Hematopoietic multipotent progenitor cell (in vitro differentiated cells): Measurements from ENCODE around the gene PADI1. TPM values are rescaled to one million over a fixed set of nuclear protein-coding genes. Genes with fewer than 3 reads are reported as not detected.
A peak's percentile ranks its signal among the peaks of the same experiment; 100 is the strongest.

Experiments used
- DNase-seq, 3 donors: peaks; one replicate each; pipeline ENCODE4 v3.0.0-alpha.2; 2011 to 2015; ENCODE audit warnings: low read depth in 2 of 3, low spot score in 2 of 3
- small RNA-seq: library from RNA; depleted of rRNA; stranded (forward); fragments of <200 nt; gene quantifications from one replicate; pipeline ENCODE3, GENCODE V24; 2012
- total RNA-seq: library from RNA; depleted of rRNA; stranded (reverse); fragments of >200 nt; gene quantifications from one replicate; pipeline ENCODE4 v1.2.3, GENCODE V29; 2012

The PADI1 gene
- total RNA-seq, 1 donor: not detected

DNA sequence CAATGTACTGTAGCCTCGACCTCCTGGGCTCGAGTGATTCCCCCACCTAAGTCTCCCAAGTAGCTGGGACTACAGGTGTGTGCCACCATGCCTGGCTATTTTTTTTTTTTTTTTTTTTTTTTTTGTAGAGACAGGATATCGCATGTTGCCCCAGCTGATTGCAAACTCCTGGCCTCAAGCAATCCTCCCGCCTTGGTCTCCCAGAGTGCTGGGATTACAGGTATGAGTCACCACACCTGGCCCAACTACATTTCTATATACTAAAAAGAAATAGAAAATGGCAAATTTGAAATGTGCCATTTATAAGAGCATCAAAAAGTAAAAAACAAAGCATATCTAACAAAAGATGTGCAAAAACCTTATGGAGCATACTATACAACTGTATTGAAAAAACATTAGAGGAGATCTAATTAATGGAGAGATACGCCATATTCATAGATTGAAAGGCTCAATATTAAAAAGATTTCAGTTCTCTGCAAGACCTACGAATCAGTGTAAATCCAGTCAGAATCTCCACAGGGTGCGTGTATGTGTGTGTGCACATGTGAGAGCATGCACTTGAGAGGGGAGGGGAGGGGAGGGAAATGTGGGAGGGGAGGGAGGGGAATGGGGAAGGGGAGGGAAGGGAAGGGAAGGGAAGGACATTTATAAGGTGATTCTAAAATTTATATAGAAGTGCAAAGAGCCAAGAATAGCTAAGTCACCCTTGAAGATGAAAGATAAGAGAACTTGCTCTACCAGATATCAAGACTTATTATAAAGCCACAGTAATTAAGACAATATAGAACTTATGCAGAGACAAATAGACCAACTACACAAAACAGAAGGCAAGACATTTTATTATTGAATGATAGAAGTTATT lies 87.6 kb downstream of the PADI1 start:
- DNase-seq: peak in 2 of 3 donors; percentile 25 to 30

- peak in 2 of 3 donors; percentile 35 to 49 for DNase-seq
Measured at GRCh38 chr1:17293681-17294425, 88.9 kb downstream of the PADI1 start.

GRCh38 chr1:17295292-17295691 lies 90.4 kb downstream of the PADI1 start:
- no peak for DNase-seq

Small RNA genes within 50 kb of the gene (small RNA-seq; reads per million reads assigned to genes)
- gene MIR3972: not detected

Other genes with a start within 250 kb of the PADI1 start
- 8.1 TPM for gene MFAP2, start 224.5 kb upstream of the PADI1 start, total RNA-seq
- 63.3 TPM for gene ATP13A2, start 193.2 kb upstream of the PADI1 start, total RNA-seq
- 50.4 TPM for gene SDHB, start 151.1 kb upstream of the PADI1 start, total RNA-seq
- gene PADI2, start 85.7 kb upstream of the PADI1 start, total RNA-seq: 0.81 TPM
- 6.2 TPM for gene PADI3, start 44.0 kb downstream of the PADI1 start, total RNA-seq
- gene PADI4, start 103.1 kb downstream of the PADI1 start, total RNA-seq: 4.3 TPM
- gene PADI6, start 167.1 kb downstream of the PADI1 start, total RNA-seq: not detected
- 115 TPM for gene RCC2, start 234.5 kb downstream of the PADI1 start, total RNA-seq